ENCODE measurements around the gene SCAF4. TPM values are rescaled to one million over a fixed set of nuclear protein-coding genes. Genes with fewer than 3 reads are reported as not detected.
"Not testable (repeated sequence)": the region's sequence is repeated elsewhere in the genome, so short reads cannot be mapped to it uniquely, and the experiment has no call there.

SCAF4 gene
- total RNA-seq, 1 donor from 2014 or later = 31.9 TPM

DNA sequence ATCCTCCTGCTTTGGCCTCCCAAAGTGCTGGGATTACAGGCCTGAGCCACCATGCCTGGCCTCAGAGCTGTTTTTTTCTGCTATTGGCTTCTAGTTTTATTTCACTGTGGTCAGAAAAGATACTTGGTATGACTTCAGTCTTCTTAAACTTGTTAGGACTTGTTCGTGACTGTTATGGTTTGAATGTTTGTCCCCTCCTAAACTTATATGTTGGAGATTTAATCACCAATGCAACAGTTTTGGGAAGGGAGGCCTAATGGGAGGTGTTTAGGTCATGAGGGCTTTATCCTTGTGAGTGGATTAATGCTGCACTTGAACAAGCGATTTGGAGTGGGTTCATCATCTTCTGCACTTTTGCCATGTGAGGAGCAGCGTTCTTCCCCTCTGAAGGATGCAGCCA, 96.9 kb downstream of the SCAF4 start:
- H3K27me3 Mint-ChIP-seq (ENCODE audit: insufficient read depth, low read depth) = peaks cover 3% of the 10 kb centered on the region
- H3K79me2 ChIP-seq (ENCODE audit: low read depth) = no peaks in the 10 kb centered on the region
- H3K36me3 Mint-ChIP-seq = no peaks in the 10 kb centered on the region
- H2AFZ ChIP-seq (replicated peaks) = no peak overlapping the region
- H3K4me1 Mint-ChIP-seq = no peaks in the 10 kb centered on the region
- H3K4me1 ChIP-seq = no peaks in the 10 kb centered on the region
- H3K9ac ChIP-seq = no peak overlapping the region
- H3K27ac ChIP-seq = no peak overlapping the region
- H3K4me3 Mint-ChIP-seq = no peak overlapping the region
- H4K20me1 ChIP-seq (ENCODE audit: low read depth) = no peaks in the 10 kb centered on the region
- no peaks in the 10 kb centered on the region for H3F3A ChIP-seq (ENCODE audit: low read depth)
- no peak for DNase-seq (ENCODE audit: low spot score)
- TF ChIP-seq EZH2phosphoT487 (IDR thresholded peaks at IDR 0.05) = no peak
- TF ChIP-seq, protein P1, sequence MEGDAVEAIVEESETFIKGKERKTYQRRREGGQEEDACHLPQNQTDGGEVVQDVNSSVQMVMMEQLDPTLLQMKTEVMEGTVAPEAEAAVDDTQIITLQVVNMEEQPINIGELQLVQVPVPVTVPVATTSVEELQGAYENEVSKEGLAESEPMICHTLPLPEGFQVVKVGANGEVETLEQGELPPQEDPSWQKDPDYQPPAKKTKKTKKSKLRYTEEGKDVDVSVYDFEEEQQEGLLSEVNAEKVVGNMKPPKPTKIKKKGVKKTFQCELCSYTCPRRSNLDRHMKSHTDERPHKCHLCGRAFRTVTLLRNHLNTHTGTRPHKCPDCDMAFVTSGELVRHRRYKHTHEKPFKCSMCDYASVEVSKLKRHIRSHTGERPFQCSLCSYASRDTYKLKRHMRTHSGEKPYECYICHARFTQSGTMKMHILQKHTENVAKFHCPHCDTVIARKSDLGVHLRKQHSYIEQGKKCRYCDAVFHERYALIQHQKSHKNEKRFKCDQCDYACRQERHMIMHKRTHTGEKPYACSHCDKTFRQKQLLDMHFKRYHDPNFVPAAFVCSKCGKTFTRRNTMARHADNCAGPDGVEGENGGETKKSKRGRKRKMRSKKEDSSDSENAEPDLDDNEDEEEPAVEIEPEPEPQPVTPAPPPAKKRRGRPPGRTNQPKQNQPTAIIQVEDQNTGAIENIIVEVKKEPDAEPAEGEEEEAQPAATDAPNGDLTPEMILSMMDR (IDR thresholded peaks at IDR 0.05) = no peak
- no peak for TF ChIP-seq EZH2 (IDR thresholded peaks at IDR 0.05)
- H3K4me3 ChIP-seq = no peak overlapping the region
- no peaks in the 10 kb centered on the region for H3K36me3 ChIP-seq
- no peaks in the 10 kb centered on the region for H3K27me3 ChIP-seq
- no peak overlapping the region for H3K4me2 ChIP-seq
- H3K9me3 ChIP-seq (ENCODE audit: low read depth) = no peaks in the 10 kb centered on the region
- no peak overlapping the region for H3K27ac Mint-ChIP-seq
- H3K9me3 Mint-ChIP-seq = peaks cover 19% of the 10 kb centered on the region

DNA sequence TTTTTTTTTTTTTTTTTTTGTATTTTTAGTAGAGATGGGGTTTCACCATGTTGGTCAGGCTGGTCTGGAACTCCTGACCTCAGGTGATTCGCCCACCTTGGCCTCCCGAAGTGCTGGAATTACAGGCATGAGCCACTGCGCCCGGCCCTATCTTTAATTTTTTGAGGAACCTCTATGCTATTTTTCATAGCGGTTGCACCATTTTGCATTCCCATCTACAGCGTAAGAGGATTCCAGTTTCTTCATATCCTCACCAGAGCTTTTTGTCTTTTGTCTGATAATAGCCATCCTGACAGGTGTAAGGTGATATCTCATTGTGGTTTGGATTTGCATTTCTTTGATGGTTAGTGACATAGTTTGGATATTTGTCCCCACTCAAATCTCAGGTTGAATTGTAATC, 100.0 kb downstream of the SCAF4 start:
- H3K4me3 Mint-ChIP-seq; H3K4me1 ChIP-seq; H3K27me3 ChIP-seq; H3K4me1 Mint-ChIP-seq; H3K36me3 ChIP-seq; H3K4me3 ChIP-seq; H3K27ac Mint-ChIP-seq; H3F3A ChIP-seq (ENCODE audit: low read depth); H4K20me1 ChIP-seq (ENCODE audit: low read depth); H3K79me2 ChIP-seq (ENCODE audit: low read depth); H3K27ac ChIP-seq; H2AFZ ChIP-seq (replicated peaks); H3K9ac ChIP-seq; H3K4me2 ChIP-seq; H3K36me3 Mint-ChIP-seq; H3K27me3 Mint-ChIP-seq (ENCODE audit: insufficient read depth, low read depth); DNase-seq (ENCODE audit: low spot score); H3K9me3 ChIP-seq (ENCODE audit: low read depth): not testable (repeated sequence)
- peaks cover 16% of the 10 kb centered on the region for H3K9me3 Mint-ChIP-seq

DNA sequence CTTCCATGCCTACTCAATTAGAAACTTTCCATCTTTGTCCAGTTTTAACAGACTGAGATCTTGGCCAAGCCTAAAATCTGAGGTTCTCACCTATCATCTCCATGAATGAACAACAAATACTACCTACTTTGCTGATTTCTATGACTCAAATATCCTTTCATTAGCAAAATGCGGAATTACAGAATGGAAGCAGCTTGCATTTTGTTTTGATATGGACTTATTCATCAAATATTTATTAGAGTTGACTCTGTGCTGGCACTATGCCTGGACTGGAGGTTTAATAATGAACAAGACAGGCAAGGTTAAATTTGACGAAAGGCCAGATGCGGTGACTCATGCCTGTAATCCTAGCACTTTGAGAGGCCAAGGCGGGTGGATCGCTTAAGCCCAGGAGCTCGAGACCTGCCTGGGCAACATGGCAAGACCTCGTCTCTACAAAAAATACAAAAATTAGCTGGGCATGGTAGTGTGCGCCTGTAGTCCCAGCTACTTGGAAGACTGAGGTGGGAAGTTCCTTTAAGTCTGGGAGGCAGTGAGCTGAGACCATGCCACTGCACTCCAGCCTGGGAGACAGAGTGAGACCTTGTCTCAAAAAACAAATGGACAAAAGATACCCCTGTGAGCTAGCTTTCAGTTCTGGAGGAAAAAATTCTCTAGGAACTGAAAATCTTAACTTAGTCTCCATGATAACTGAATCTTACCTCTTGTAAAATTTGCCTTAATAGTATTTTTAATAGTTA, 101.8 kb downstream of the SCAF4 start:
- Histone ChIP-seq H3K9me3 (ENCODE audit: low read depth) (no peaks in the 10 kb centered on the region), H4K20me1 (ENCODE audit: low read depth) (no peaks in the 10 kb centered on the region), H3K27ac (no peak overlapping the region), H3K9ac (no peak overlapping the region), H3K4me2 (no peak overlapping the region), H3K4me3 (no peak overlapping the region), H3F3A (ENCODE audit: low read depth) (no peaks in the 10 kb centered on the region), H3K4me1 (no peaks in the 10 kb centered on the region), H3K79me2 (ENCODE audit: low read depth) (no peaks in the 10 kb centered on the region), H3K27me3 (no peaks in the 10 kb centered on the region), H2AFZ (replicated peaks) (no peak overlapping the region), H3K36me3 (no peaks in the 10 kb centered on the region)
- no peak for DNase-seq (ENCODE audit: low spot score)
- H3K4me1 Mint-ChIP-seq = no peaks in the 10 kb centered on the region
- H3K36me3 Mint-ChIP-seq = no peaks in the 10 kb centered on the region
- H3K9me3 Mint-ChIP-seq = peaks cover 10% of the 10 kb centered on the region
- no peak for TF ChIP-seq EZH2phosphoT487 (IDR thresholded peaks at IDR 0.05)
- TF ChIP-seq, protein P1 (IDR thresholded peaks at IDR 0.05) = no peak
- no peak for TF ChIP-seq EZH2 (IDR thresholded peaks at IDR 0.05)
- no peak overlapping the region for H3K27ac Mint-ChIP-seq
- peaks cover 2% of the 10 kb centered on the region for H3K27me3 Mint-ChIP-seq (ENCODE audit: insufficient read depth, low read depth)
- H3K4me3 Mint-ChIP-seq = no peak overlapping the region

GRCh38 chr21:31624961-31625491, 106.9 kb downstream of the SCAF4 start:
- Histone ChIP-seq H3K36me3 (no peaks in the 10 kb centered on the region), H3K4me3 (no peak overlapping the region), H3K4me1 (no peaks in the 10 kb centered on the region), H3F3A (ENCODE audit: low read depth) (no peaks in the 10 kb centered on the region), H3K4me2 (no peak overlapping the region), H3K9me3 (ENCODE audit: low read depth) (no peaks in the 10 kb centered on the region), H4K20me1 (ENCODE audit: low read depth) (no peaks in the 10 kb centered on the region), H3K79me2 (ENCODE audit: low read depth) (no peaks in the 10 kb centered on the region), H3K27ac (no peak overlapping the region), H3K9ac (no peak overlapping the region), H2AFZ (replicated peaks) (no peak overlapping the region), H3K27me3 (no peaks in the 10 kb centered on the region)
- Mint-ChIP-seq H3K4me3 (no peak overlapping the region), H3K9me3 (peaks cover 3% of the 10 kb centered on the region), H3K4me1 (no peaks in the 10 kb centered on the region), H3K27me3 (ENCODE audit: insufficient read depth, low read depth) (peaks cover 2% of the 10 kb centered on the region), H3K27ac (no peak overlapping the region), H3K36me3 (no peaks in the 10 kb centered on the region)
- no peak for DNase-seq (ENCODE audit: low spot score)
- TF ChIP-seq, protein P1 (IDR thresholded peaks at IDR 0.05) = no peak
- TF ChIP-seq EZH2 (IDR thresholded peaks at IDR 0.05) (no peak), EZH2phosphoT487 (IDR thresholded peaks at IDR 0.05) (no peak)
